Measurements from ENCODE around the gene KRT7. TPM values are rescaled to one million over a fixed set of nuclear protein-coding genes. Genes with fewer than 3 reads are reported as not detected.

KRT7 gene
- total and polyA plus RNA-seq, 9 of the 15 experiments (the other 6 are each of a cell fraction or from before 2014, with no cell fraction given), result 1.4 TPM; not detected in 8

DNA sequence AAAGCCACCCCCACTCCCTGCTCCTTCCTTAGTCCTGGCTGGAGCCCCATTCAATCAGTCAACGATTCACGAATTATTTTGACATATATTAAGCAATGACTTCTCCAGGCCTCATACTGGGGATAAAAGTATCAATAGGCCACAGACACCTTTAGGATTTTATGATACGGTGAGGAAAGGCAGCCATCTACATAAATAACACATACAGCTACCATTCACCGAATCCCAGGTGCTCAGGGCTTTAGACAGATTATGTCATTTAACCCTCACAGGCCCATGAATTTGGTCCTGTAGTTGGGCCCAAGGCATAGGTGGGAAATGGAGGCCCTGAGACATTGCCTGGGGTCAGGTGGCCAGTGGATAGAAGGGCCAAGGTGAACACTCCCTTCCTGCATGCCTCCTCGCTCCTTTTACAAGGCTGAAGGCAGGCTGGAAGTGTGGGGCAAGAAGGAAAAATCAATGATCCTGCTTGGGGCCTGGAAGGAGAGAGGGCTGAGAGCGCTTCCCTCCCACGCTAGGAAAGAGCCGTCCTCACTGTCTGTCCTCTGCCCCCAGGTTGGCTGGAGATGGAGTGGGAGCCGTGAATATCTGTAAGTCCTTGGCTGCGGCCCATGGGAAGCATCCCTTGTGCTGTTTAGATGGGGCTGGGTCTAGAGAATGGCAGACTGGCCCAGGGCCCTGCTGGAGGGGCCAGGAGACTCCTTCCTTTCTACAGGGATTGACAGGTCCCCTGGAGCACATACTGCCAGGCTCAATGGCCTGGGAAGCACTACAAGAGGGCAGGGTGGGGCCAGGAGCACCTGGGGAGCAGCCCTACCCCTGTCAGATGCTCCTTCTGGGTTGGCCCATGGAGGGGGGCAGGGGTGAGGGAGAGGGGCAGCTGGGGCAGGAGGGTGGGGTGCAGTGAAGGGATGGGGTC, 14.8 kb downstream of the KRT7 start (continued):
- TF ChIP-seq FOXA3 (CRISPR knock-in tag; conservative IDR thresholded peaks at IDR 0.05 in 1 of 2, IDR thresholded peaks at IDR 0.05 in 1 of 2) (no peak), SRSF1 (IDR thresholded peaks at IDR 0.05; ENCODE audit: low read depth, low read length) (no peak), ZNF75A (CRISPR knock-in tag; IDR thresholded peaks at IDR 0.05) (no peak), RAD21 (CRISPR knock-in tag; conservative IDR thresholded peaks at IDR 0.05 in 1 of 2, IDR thresholded peaks at IDR 0.05 in 1 of 2) (no peak), ZBTB7A (IDR thresholded peaks at IDR 0.05; ENCODE audit: borderline replicate concordance, control insufficient read depth, low read depth, low read length) (no peak)
- TF ChIP-seq, protein P1, sequence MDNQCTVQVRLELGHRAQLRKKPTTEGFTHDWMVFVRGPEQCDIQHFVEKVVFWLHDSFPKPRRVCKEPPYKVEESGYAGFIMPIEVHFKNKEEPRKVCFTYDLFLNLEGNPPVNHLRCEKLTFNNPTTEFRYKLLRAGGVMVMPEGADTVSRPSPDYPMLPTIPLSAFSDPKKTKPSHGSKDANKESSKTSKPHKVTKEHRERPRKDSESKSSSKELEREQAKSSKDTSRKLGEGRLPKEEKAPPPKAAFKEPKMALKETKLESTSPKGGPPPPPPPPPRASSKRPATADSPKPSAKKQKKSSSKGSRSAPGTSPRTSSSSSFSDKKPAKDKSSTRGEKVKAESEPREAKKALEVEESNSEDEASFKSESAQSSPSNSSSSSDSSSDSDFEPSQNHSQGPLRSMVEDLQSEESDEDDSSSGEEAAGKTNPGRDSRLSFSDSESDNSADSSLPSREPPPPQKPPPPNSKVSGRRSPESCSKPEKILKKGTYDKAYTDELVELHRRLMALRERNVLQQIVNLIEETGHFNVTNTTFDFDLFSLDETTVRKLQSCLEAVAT (IDR thresholded peaks at IDR 0.05), result no peak

Measured in K562 (cell line).